Stromal cell of bone marrow (primary cell): ENCODE results near the gene FNDC1.
A peak's percentile ranks its signal among the peaks of the same experiment; 100 is the strongest.

Experiments
- DNase-seq: peaks from one replicate; pipeline ENCODE4 v3.0.0-alpha.2; 2012; ENCODE audit warnings: low read depth

The FNDC1 gene

DNA sequence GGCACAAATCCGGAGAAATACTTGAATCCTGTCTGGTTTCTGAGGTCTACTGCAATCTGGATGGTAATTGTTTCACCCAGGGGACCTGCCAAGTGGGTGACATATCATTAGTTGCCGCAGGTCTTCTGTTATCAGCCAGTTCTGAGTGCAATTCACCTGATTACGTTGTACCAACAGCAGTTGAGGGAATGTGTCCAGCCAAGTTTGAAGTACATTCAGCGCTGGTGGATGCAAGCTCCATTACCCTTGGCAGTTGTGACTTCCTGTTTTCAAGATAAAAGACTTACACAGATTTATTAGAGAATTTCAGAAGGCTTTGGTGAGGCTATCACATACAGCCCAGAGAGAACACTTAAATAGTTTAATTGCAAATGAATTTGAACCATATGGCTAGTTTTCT is 42.8 kb downstream of the FNDC1 start:
- no peak for DNase-seq

GRCh38 chr6:159212525-159213280 is 43.5 kb downstream of the FNDC1 start:
- no peak for DNase-seq

DNA sequence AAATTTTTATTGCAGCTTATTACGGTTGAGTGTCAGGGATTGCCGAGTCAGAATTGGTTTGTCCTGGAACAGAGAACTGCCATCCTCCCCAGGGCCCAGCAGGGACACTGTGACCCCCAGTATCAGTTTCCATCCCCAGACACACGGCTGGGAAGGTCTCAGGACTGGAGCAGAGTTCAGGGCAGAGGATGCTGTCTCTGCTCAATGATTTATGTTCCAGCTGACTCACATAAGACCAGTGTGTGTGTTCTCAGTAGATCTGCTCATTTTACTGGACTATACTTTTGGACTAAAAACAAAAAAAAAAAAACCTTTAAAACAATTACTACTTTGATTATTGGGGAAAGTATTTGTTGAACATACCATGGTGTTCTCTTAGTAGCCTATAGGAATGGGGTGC is 44.2 kb downstream of the FNDC1 start:
- DNase-seq: no peak

DNA sequence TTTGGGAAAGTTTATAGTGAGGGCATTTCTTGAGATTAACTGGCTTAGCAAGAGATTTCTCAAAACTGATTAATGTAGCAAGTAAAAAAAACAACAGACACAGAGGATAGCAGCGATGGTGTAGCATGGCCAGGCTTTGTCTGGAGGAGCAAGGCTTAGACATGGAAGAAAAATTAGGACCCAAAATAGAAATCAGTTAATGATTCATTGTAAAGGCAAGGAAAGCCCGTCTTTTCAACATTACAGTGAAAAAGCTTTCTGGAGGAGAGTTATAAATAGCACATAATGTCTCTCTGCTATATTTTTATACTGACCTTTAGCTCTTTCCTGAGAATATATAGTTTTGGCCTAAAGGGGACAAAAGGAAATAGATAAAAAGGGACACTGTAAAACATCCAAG is 45.1 kb downstream of the FNDC1 start:
- DNase-seq: no peak

DNA sequence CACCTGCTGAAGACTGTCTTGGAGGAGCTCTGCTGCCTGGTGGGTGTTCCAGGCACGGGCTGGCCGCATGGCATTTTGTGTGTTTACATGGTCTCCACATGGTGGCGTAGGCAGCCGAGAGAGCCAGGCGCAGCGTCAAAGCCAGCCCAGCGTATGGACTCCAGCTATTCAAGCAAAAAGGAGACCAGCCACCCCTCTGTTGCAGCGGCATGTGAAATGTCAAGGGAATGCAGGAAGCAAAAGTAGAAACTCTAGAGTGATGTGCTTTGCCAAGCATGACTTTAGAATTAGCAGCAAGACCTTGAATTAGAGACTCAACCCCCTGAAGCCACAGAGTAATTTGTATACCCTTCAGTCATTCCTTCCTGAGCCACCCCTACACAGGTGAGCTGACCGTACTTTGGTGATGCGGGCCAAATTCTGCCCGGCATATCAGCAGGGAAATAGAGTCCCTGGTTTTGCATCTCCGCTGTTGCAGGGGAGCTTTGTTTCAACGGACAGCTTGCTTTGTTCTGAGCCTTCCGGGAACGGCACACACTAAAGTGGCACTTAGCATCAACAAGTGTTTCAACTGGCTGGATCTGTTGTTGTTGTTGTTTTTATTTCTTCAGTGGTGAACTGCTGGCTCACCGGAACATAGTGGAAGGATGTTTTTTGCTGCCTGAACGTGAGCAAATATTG is 48.5 kb downstream of the FNDC1 start:
- no peak for DNase-seq

GRCh38 chr6:159220093-159220492 is 50.9 kb downstream of the FNDC1 start:
- DNase-seq: no peak

DNA sequence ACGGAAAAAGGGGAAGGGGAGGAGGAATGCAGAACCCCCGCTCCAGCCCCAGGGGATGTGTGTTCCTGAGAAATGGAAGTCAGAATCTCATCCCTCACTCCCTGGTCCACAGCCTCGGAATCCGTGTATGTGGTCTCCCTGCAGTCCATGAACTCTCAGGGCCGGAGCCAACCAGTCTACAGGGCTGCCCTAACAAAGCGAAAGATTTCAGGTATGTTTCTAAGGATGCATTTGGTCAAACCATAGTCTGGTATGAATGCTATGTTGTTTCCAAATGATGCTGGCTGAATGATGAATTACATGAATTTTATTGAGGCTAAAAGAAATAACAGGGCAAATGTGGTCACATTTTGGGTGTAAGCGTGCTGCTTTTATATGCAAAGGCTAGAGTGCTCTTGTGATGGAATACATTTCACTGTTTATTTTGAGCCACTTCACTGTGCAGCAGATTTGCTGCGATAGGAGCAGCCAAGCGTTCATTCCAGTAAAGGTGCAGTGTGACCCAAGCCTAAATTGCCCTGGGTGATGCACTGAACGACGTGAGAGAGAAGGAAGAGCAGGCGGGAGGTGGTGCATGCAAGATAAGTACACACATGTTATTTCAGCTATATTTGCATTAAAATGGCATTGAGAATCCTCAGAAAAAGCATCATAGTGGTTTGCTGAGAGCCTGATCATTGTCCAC is 52.4 kb downstream of the FNDC1 start:
- DNase-seq: no peak

DNA sequence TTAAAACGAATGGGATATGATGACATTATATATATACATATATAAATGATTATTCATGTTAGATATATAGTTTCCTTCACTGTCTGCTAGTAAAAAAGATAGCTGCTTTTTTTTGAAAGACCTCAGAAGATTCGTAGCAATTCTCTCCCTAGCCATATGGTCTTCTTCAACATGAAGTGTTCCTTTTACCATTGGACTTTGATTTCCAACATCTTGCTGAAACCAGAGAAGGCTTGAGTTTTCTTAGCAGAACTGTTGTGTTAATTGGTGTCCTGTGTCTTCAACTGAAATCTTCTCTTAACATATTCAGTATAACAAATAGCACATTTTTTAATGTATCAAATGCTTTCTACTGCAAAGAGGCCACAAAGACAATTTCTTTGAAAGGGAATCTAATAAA is 55.3 kb downstream of the FNDC1 start:
- DNase-seq: no peak

DNA sequence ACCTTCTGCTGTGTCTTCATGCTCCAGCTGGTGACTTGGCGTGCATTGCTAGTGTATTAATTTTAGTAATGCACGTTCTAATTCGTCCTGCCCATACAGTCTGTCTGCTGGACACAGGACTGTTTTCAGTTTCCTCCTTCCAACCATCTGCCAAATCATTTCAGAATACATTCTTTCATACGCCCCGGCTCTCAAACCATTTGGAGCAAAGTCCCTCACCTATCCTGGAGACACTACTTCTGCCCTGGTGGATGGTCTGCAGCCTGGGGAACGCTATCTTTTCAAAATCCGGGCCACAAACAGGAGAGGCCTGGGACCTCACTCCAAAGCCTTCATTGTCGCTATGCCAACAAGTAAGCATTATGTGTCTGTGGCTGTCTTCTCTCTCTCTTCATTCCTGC is 60.5 kb downstream of the FNDC1 start:
- no peak for DNase-seq

DNA sequence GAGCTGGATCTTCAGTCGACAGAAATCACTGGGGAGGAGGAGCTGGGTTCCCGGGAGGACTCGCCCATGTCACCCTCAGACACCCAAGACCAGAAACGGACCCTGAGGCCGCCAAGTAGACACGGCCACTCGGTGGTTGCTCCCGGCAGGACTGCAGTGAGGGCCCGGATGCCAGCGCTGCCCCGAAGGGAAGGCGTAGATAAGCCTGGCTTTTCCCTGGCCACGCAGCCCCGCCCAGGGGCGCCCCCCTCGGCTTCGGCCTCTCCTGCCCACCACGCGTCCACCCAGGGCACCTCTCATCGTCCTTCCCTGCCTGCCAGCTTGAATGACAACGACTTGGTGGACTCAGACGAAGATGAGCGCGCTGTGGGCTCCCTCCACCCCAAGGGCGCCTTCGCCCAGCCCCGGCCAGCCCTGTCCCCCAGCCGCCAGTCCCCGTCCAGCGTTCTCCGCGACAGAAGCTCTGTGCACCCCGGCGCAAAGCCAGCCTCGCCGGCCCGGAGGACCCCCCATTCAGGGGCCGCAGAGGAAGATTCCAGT is 63.0 kb downstream of the FNDC1 start:
- no peak for DNase-seq

DNA sequence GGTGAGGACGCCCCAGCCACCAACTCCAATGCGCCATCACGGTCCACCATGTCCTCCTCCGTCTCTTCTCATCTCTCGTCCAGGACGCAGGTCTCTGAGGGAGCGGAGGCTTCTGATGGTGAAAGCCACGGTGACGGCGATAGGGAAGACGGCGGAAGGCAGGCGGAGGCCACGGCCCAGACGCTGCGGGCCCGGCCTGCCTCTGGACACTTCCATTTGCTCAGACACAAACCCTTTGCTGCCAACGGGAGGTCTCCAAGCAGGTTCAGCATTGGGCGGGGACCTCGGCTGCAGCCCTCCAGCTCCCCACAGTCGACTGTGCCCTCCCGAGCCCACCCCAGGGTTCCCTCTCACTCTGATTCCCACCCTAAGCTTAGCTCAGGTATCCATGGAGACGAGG is 63.6 kb downstream of the FNDC1 start:
- no peak for DNase-seq

DNA sequence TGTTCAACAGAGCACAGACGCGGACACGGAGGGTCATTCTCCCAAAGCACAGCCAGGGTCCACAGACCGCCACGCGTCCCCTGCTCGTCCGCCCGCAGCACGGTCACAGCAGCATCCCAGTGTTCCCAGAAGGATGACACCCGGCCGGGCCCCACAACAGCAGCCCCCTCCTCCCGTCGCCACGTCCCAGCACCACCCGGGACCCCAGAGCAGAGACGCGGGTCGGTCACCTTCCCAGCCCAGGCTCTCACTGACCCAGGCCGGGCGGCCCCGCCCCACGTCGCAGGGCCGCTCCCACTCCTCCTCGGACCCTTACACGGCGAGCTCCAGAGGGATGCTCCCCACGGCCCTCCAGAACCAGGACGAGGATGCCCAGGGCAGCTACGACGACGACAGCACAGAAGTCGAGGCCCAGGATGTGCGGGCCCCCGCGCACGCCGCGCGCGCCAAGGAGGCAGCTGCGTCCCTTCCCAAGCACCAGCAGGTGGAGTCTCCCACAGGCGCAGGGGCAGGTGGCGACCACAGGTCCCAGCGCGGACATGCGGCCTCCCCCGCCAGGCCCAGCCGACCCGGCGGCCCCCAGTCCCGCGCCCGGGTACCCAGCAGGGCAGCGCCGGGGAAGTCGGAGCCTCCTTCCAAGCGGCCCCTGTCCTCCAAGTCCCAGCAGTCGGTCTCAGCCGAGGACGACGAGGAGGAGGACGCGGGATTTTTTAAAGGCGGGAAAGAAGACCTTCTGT is 64.3 kb downstream of the FNDC1 start:
- DNase-seq: no peak

- no peak for DNase-seq
Observed at GRCh38 chr6:159234102-159234553, 64.9 kb downstream of the FNDC1 start.

GRCh38 chr6:159238920-159239558 is 69.8 kb downstream of the FNDC1 start:
- no peak for DNase-seq

- DNase-seq: peak; percentile 93
Observed at GRCh38 chr6:159249128-159249527, 79.9 kb downstream of the FNDC1 start.

DNA sequence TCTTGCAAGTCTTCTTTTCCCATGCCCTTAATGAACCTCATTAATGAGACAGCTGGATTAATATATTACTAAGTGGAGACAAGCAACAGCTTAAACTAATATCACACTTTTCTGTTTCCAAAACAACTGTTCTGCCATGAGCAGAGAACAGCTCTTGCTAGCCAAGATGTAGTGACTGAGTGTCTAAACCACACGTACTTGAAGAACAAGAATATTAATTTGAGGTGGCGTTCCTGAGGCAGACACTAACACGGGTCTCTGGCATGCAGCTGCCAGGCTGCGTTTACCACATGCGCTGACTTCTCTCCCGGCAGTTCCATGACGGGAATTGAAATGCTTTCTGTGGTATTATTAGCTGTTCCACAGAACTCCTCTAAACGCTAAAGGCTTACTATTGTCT is 80.6 kb downstream of the FNDC1 start:
- no peak for DNase-seq

DNA sequence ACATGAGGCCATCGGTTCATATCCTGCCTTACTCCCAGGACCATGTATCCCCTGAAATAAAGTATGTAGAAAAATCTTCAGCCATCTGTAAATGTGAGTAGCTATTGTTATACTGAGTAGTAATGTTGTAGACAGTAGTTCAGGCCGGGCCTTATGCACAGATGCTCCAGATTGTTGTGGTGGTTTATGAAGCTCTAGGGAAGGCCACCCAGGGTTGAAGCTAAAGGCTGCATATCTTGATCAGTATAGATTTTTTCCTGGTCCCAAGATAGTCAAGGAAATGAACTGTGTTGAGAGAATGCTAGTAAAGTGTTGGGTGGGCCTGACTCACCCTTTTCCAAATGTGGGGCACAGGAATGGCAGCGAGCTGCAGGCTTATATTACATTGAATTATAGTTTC is 81.4 kb downstream of the FNDC1 start:
- DNase-seq: no peak

DNA sequence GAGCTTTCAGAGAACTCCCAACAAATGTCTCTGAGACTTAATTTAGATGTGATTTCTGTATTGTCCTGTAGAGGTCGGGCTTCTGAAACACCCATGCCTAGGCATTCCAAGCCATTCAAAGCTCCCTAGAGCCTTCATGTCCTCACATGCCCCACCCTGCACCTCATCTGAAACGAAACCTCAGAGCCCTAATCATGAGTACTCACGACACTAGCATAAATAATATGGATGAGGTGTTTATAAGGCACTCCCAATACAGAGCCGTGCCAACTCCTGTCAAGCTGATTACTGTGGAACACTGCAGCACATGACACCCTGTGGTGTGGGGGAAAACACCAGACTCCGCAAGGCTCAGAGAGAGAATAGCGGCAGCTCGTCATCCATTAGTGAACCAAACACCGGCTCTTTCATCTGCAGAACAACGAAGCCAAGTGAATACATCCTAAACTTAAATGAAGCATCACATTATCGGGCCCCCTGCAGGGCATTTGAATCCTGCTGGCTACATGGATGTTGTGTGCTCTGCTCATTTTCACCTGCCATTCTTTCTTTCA is 83.8 kb downstream of the FNDC1 start:
- DNase-seq: peak; percentile 41

DNA sequence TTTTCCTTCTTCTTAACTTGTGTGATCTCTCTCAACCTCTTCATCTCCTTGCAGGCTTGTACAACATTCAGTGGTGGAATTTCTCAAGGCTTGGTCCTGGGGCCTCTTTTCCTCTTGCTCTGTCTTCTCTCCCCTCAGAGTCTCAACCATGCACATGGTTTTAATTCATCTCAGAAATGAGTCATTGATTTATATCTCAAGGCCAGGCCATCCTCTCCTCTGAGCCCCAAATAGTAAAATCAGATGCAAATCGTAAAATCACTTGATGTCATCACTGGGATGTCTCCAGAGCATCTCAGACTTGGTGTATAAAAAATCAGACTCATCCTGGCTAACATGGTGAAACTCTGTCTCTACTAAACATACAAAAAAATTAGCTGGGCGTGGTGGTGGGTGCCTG is 85.0 kb downstream of the FNDC1 start:
- peak; percentile 74 for DNase-seq

- no peak for DNase-seq
Observed at GRCh38 chr6:159255434-159255951, 86.3 kb downstream of the FNDC1 start.

GRCh38 chr6:159256128-159256527 is 86.9 kb downstream of the FNDC1 start:
- DNase-seq: no peak
